Measurements from ENCODE around the gene ZNF398.

ZNF398 gene

GRCh38 chr7:149196151-149196704 is 49.0 kb downstream of the ZNF398 start:
- no peak for TF ChIP-seq POLR2A (IDR thresholded peaks at IDR 0.05; ENCODE audit: extremely low read depth, insufficient read length)
- no peak for TF ChIP-seq MYC (IDR thresholded peaks at IDR 0.05; ENCODE audit: low read depth, low read length)
- no peak for TF ChIP-seq CTCF (IDR thresholded peaks at IDR 0.05; ENCODE audit: low read depth, low read length)
- TF ChIP-seq, protein P1, sequence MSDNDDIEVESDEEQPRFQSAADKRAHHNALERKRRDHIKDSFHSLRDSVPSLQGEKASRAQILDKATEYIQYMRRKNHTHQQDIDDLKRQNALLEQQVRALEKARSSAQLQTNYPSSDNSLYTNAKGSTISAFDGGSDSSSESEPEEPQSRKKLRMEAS (IDR thresholded peaks at IDR 0.05; ENCODE audit: low read depth, low read length) = no peak
- H3K4me3 ChIP-seq (ENCODE audit: low read depth, low read length) = peak overlapping the region; percentile 84
- DNase-seq (ENCODE audit: low read depth) = peak; percentile 57

DNA sequence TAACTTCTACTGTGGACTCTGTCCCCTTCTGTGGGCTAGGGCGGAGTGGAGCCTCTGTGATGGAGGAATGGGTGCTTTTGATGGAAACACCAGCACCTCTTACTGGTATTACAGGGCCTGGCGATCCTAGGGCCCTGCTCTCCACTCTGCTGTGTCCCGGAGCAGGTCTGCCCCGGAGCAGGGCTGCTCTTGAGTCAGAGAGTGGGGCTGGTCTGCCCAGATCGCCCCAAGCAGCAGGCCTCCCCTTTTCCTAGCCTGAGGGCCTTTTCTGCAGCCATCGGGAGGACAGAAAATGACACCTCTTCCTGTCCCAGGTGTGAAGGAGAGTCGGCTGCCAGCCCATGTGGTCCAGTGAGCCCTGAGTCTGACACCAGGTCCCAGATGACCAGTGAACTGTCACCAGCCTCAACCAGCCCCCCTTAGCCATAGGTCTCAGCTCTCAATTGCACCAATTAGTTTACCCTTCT is 49.5 kb downstream of the ZNF398 start:
- TF ChIP-seq CTCF (IDR thresholded peaks at IDR 0.05; ENCODE audit: low read depth, low read length) = no peak
- TF ChIP-seq MYC (IDR thresholded peaks at IDR 0.05; ENCODE audit: low read depth, low read length) = no peak
- TF ChIP-seq, protein P1 (IDR thresholded peaks at IDR 0.05; ENCODE audit: low read depth, low read length) = no peak
- no peak for TF ChIP-seq POLR2A (IDR thresholded peaks at IDR 0.05; ENCODE audit: extremely low read depth, insufficient read length)
- peak overlapping the region; percentile 84 for H3K4me3 ChIP-seq (ENCODE audit: low read depth, low read length)
- DNase-seq (ENCODE audit: low read depth) = peak; percentile 63

DNA sequence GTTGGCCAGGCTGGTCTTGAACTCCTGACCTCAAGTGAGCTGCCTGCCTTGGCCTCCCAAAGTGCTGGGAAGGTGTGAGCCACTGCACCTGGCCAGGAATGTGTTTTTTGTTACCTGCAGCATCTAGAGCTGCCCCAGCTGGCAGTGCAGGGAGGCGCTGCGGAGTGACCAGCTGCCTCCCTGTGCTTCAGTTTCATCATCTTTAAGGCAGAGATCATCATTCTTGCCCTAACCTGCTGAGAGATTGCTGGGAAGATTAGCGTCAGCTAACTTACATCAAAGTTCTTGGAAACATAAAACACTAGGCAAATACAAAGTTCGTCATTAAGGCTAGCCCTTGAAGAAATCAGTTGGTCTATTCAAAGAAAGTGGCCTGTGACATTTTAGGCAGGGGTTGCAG is 50.4 kb downstream of the ZNF398 start:
- TF ChIP-seq, protein P1 (IDR thresholded peaks at IDR 0.05; ENCODE audit: low read depth, low read length) = no peak
- no peak for TF ChIP-seq CTCF (IDR thresholded peaks at IDR 0.05; ENCODE audit: low read depth, low read length)
- no peak for TF ChIP-seq MYC (IDR thresholded peaks at IDR 0.05; ENCODE audit: low read depth, low read length)
- DNase-seq (ENCODE audit: low read depth) = no peak
- H3K4me3 ChIP-seq (ENCODE audit: low read depth, low read length) = no peak overlapping the region

DNA sequence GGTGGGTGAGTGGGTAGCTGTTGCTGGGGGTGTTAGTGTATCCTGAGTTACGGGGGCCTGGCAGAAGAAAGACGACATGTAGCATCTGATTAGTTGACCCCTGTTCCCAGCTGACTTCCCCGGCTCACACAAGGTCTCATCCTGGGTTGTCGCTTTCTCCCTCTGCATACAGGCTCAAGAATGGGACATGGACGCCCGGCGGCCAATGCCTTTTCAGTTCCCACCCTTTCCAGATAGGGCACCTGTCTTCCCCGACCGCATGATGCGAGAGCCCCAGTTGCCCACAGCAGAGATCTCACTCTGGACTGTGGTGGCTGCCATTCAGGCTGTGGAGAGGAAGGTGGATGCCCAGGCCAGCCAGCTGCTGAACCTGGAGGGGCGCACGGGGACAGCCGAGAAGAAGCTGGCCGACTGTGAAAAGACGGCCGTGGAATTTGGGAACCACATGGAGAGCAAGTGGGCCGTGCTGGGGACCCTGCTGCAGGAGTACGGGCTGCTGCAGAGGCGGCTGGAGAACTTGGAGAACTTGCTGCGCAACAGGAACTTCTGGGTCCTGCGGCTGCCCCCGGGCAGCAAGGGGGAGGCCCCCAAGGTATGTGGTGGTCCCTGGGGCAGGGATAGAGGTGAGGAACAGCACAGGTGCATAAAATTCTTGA is 51.0 kb downstream of the ZNF398 start:
- DNase-seq (ENCODE audit: low read depth) = no peak
- H3K4me3 ChIP-seq (ENCODE audit: low read depth, low read length) = no peak overlapping the region
- TF ChIP-seq, protein P1 (IDR thresholded peaks at IDR 0.05; ENCODE audit: low read depth, low read length) = no peak
- TF ChIP-seq POLR2A (IDR thresholded peaks at IDR 0.05; ENCODE audit: extremely low read depth, insufficient read length) (no peak), MYC (IDR thresholded peaks at IDR 0.05; ENCODE audit: low read depth, low read length) (no peak), CTCF (IDR thresholded peaks at IDR 0.05; ENCODE audit: low read depth, low read length) (no peak)

DNA sequence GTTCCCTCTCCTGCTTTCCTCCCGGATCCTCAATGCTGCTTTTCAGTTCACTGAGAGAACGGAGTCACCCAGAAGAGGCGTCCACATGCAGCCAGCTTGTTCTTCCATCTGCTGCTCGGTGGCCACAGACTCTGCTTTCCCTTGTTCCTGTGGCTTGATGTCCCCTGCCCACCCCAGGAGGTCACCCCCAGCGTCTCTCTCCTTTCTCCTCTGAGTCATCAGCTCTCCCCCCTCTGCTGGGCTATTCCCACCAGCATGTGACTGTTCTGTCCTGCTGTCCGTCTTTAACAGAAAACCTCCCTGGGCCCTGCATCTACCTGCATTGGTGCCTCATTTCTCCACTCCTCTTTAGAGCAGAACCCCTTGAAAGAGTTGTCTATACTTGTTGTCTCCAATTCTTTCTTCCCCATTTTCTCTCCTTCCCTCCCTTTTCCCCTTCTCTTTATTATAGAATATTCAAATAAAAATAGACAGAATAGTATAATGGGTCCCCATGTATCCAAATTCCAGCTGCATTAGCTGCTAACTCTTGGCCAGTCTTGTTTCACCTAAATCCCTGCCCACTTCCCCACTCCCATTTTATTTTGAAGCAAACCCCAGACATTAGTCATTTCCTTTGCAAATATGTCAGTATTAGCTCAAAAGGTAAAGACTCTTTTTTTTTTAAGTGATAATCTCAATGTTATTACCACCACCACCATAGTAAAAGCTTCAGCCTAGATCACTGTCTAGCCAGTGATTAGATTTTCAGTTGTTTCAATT is 52.2 kb downstream of the ZNF398 start:
- TF ChIP-seq, protein P1 (IDR thresholded peaks at IDR 0.05; ENCODE audit: low read depth, low read length) = no peak
- TF ChIP-seq MYC (IDR thresholded peaks at IDR 0.05; ENCODE audit: low read depth, low read length) (no peak), CTCF (IDR thresholded peaks at IDR 0.05; ENCODE audit: low read depth, low read length) (no peak), POLR2A (IDR thresholded peaks at IDR 0.05; ENCODE audit: extremely low read depth, insufficient read length) (no peak)
- H3K4me3 ChIP-seq (ENCODE audit: low read depth, low read length) = no peak overlapping the region
- DNase-seq (ENCODE audit: low read depth) = no peak

Measured in NB4 (cell line).